K562 (cell line): ENCODE measurements around the gene DST. TPM values are rescaled to one million over a fixed set of nuclear protein-coding genes. Genes with fewer than 3 reads are reported as not detected.

Experiments
- ATAC-seq: fragments of 200-7000 bp; cut with Tn5 transposase; 3 replicates; pipeline ENCODE4 v1.9.1; 2020; ENCODE audit warnings: moderate library complexity
- BruUV-seq: library from RNA; stranded (reverse); fragments of 400-500 nt; replicated peaks from 2 replicates; lab custom pipeline; 2021; lab: Mats Ljungman, UMichigan
- CTCF ChIA-PET: fragments of 300-600 bp; formaldehyde crosslinking; extraction: SDS; loops from one replicate; lab custom pipeline; 2021; ENCODE audit warnings: low intra/inter-chr PET ratio; lab: Yijun Ruan, JAX
- POLR2A ChIA-PET: fragments of 300-600, 350-650 bp; sonication (Branson Sonifier 250); formaldehyde crosslinking; extraction: SDS; loops from one replicate; lab custom pipeline; 2021; ENCODE audit warnings: antibody characterized with exemption, inconsistent platforms; lab: Yijun Ruan, JAX
- DNase-seq, 4 experiments: peaks; one replicate each; pipeline versions ENCODE4 v3.0.0 to v3.0.0-alpha.2; 2011 to 2018; ENCODE audit warnings: low spot score in 3 of 4, mixed read lengths in 3 of 4; ENCODE audit errors: extremely low read depth in 1 of 4
- FAIRE-seq: peaks from 2 replicates; lab custom pipeline; 2011; peaks lifted over from hg19 to GRCh38; lab: Jason Lieb, UNC
- H2AFZ ChIP-seq: 2 replicates; pipeline ENCODE4 v1.6.0; 2011; ENCODE audit warnings: low read depth, low read length, control low read depth, inconsistent platforms
- H3K27ac ChIP-seq: fragments of 200-600 bp; 3 replicates; pipeline ENCODE4 v1.8.0; 2011; ENCODE audit warnings: low read depth, mild to moderate bottlenecking, control low read depth, inconsistent platforms, low read length, moderate library complexity, mixed read lengths; ENCODE audit errors: extremely low read depth
- H3K27me3 ChIP-seq, 2 experiments: fragments of 300-600 bp in 1 of 2; 2 replicates in 1 of 2; 3 replicates in 1 of 2; pipeline versions ENCODE4 v1.6.0 to v1.8.0; 2011; ENCODE audit warnings: inconsistent platforms in 2 of 2, low read length in 2 of 2, mild to moderate bottlenecking in 1 of 2, mixed read lengths in 1 of 2, moderate library complexity in 1 of 2; ENCODE audit not compliant: control insufficient read depth in 2 of 2, insufficient read depth in 2 of 2
- H3K36me3 ChIP-seq: fragments of 300-600 bp; 3 replicates; pipeline ENCODE4 v1.8.0; 2011; ENCODE audit warnings: mild to moderate bottlenecking, low read length, inconsistent platforms; ENCODE audit not compliant: control insufficient read depth, insufficient read depth
- H3K4me1 ChIP-seq, 2 experiments: fragments of 200-600 bp in 1 of 2; replicated peaks in 1 of 2; 2 replicates in 1 of 2; 3 replicates in 1 of 2; pipeline versions ENCODE4 v1.5.1 to v1.8.0; 2011; ENCODE audit warnings: inconsistent platforms in 2 of 2, low read length in 2 of 2, mild to moderate bottlenecking in 1 of 2, mixed read lengths in 1 of 2, moderate library complexity in 1 of 2; ENCODE audit not compliant: control insufficient read depth in 2 of 2, insufficient read depth in 2 of 2
- H3K4me2 ChIP-seq: 2 replicates; pipeline ENCODE4 v1.6.1; 2011; ENCODE audit warnings: low read length, control low read depth, inconsistent platforms, mixed read lengths; ENCODE audit not compliant: insufficient read depth
- H3K4me3 ChIP-seq: fragments of 200-600 bp; sonication (generic), shearing (Covaris generic); 2 replicates; pipeline ENCODE4 v1.5.1; 2016; ENCODE audit warnings: control low read depth, inconsistent platforms
- H3K79me2 ChIP-seq: fragments of 200-600 bp; 3 replicates; pipeline ENCODE4 v1.8.0; 2011; ENCODE audit warnings: low read length, inconsistent platforms; ENCODE audit not compliant: control insufficient read depth, insufficient read depth
- H3K9ac ChIP-seq, 2 experiments: 2 replicates each; pipeline versions ENCODE4 v1.6.0 to v1.6.1; 2011; ENCODE audit warnings: low read depth in 2 of 2, low read length in 2 of 2, control low read depth in 1 of 2, inconsistent platforms in 1 of 2, mild to moderate bottlenecking in 1 of 2, mixed read lengths in 1 of 2; ENCODE audit not compliant: insufficient read depth in 1 of 2
- H3K9me1 ChIP-seq: one replicate; pipeline ENCODE4 v1.6.0; 2011; ENCODE audit warnings: inconsistent platforms, mild to moderate bottlenecking, low read length, moderate library complexity; ENCODE audit not compliant: control insufficient read depth, insufficient read depth
- H3K9me3 ChIP-seq: replicated peaks from 2 replicates; pipeline ENCODE4 v1.5.1; 2011; ENCODE audit warnings: low read depth, low read length, inconsistent platforms; ENCODE audit not compliant: control insufficient read depth, insufficient read depth
- H4K20me1 ChIP-seq: replicated peaks from 2 replicates; pipeline ENCODE4 v1.6.1; 2011; ENCODE audit warnings: low read length, inconsistent platforms, mixed read lengths; ENCODE audit not compliant: control insufficient read depth, insufficient read depth
- GABPB1 ChIP-seq: sonication (generic); formaldehyde crosslinking; IDR thresholded peaks from 2 replicates; pipeline ENCODE4 v1.8.0; 2022; ENCODE audit warnings: mild to moderate bottlenecking, missing genetic modification reagents
- MEIS2 ChIP-seq: fragments of 450-650 bp; IDR thresholded peaks from 2 replicates; pipeline ENCODE4 v1.6.1; 2014; ENCODE audit warnings: mild to moderate bottlenecking; ENCODE audit not compliant: partially characterized antibody
- MTA1 ChIP-seq: fragments of 450-650 bp; IDR thresholded peaks from 2 replicates; pipeline ENCODE4 v1.6.1; 2017; ENCODE audit warnings: borderline replicate concordance
- WGBS: fragments of 100-300 bp; shearing (Covaris generic); methylation state at CpG from one replicate; pipeline ENCODE4 v1.1.6; 2016; ENCODE audit warnings: low coverage, mixed read lengths; ENCODE audit not compliant: insufficient coverage; ENCODE audit errors: missing lambda C conversion rate; 5-methylcytosine and 5-hydroxymethylcytosine counted together
- in situ Hi-C: fragments of 300-500 bp; cut with MboI; formaldehyde crosslinking; loops from 4 replicates; pipeline ENCODE4 v1.15.0; 2018; ENCODE audit warnings: inconsistent platforms, mixed read lengths
- intact Hi-C: fragments of 100-400 bp; cut with micrococcal nuclease; formaldehyde crosslinking; loops from 2 replicates; pipeline ENCODE4 v1.14.2; 2022
- polyA plus RNA-seq, 8 experiments: library from polyadenylated mRNA; depleted of rRNA in 4 of 8; stranded (reverse) in 5 of 8; unstranded in 3 of 8; fragments of >200 nt; fragmentation: Nextera tagmentation in 2 of 8; fragmentation: Illumina TruSeq in 1 of 8; extraction: Ambion mirVana in 2 of 8; extraction: Trizol in 1 of 8; gene quantifications; 2 replicates each; pipeline versions ENCODE4 v1.2.1 to v1.2.3, GENCODE V29; 2011 to 2014; ENCODE audit warnings: inconsistent platforms in 1 of 8, missing spikeins in 1 of 8
- total RNA-seq, 7 experiments: library from RNA; depleted of rRNA in 6 of 7; stranded (reverse); fragments of >200 nt in 6 of 7; fragmentation: Illumina TruSeq in 2 of 7; extraction: Trizol in 2 of 7; gene quantifications; 2 replicates each; pipeline versions ENCODE4 v1.2.1 to v1.2.3, GENCODE V29; 2011 to 2021; ENCODE audit warnings: low replicate concordance in 1 of 7
- TF ChIP-seq, protein P1 (sequence below): fragments of 450-650 bp; formaldehyde crosslinking; IDR thresholded peaks from 2 replicates; pipeline ENCODE4 v1.4.0; 2020; ENCODE audit warnings: mild to moderate bottlenecking, moderate library complexity

Gene DST
- total and polyA plus RNA-seq, 9 of the 15 experiments (the other 6 are each of a cell fraction or from before 2014, with no cell fraction given), result 5.2 to 21.9 (median 13.3) TPM

DNA sequence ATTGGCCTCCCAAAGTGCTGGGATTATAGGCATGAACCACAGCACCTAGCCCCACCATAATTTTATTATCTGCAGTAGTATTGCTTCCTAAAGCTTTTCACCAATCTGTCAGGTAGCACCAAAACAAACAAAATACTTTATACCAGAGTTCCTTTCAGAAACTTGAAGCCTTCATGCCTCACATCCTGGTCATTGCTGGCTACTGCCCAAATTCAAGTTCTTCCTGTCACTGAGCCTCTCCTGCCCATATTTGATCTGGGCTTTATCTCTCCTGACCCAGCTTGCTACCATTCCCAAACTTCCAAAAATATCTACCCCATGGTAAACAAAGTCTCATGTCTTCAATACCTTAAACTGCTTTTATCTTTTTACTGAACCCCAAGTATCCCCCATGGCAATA lies 34.9 kb upstream of the DST start (continued):
- TF ChIP-seq, protein P1, sequence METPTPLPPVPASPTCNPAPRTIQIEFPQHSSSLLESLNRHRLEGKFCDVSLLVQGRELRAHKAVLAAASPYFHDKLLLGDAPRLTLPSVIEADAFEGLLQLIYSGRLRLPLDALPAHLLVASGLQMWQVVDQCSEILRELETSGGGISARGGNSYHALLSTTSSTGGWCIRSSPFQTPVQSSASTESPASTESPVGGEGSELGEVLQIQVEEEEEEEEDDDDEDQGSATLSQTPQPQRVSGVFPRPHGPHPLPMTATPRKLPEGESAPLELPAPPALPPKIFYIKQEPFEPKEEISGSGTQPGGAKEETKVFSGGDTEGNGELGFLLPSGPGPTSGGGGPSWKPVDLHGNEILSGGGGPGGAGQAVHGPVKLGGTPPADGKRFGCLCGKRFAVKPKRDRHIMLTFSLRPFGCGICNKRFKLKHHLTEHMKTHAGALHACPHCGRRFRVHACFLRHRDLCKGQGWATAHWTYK (CRISPR knock-in tag), result no peak
- no peak for TF ChIP-seq GABPB1 (CRISPR knock-in tag)

DNA sequence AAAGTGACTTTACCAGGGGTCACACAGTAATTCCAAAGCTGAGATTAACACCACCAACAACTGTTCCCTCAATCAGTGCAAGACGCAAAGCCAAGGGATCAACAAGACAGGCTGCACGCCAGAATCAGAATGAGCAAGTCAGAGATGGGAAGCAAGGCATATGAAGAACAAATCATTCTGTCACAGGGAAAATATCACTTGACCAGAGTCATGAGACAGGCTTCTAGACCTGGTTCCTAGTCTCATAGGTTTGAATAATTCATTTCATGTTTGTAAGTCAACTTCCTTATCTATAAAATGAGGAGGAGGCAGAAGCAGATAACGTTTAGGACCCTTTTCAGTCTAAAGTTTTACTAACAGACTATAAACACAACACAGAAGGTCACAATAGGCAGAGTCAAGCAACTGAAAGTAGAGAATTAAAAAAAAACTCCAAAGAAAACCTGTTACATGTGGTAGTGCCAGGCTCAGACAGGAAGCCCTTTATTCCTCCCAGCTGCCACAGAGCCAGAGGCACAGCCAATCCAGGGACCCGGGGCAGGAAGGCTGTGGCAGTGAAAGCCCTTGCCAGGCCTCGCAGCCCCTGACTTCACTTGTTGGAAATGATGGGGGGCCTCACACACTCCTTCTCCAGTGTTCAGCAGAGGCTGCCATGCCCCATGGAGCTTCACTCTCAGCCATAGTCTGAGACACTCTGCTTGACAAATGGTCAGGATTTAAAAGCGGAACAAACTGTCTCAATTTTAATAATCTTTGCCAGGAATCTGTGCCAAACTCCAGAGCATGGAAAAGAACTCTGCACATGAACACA lies 29.2 kb upstream of the DST start:
- Histone ChIP-seq H3K36me3 (no peaks in the 10 kb centered on the region), H3K27me3 (no peaks in the 10 kb centered on the region), H2AFZ (no peak overlapping the region), H3K4me3 (no peak overlapping the region), H4K20me1 (no peaks in the 10 kb centered on the region), H3K79me2 (no peaks in the 10 kb centered on the region), H3K9ac (no peak overlapping the region), H3K4me2 (no peak overlapping the region), H3K9me3 (no peaks in the 10 kb centered on the region), H3K4me1 (no peaks in the 10 kb centered on the region), H3K9me1 (no peaks in the 10 kb centered on the region), H3K27ac (no peak overlapping the region)
- ChIA-PET POLR2A (no interaction called here), CTCF (no interaction called here)
- intact Hi-C loops (no loop called here), in situ Hi-C loops (no loop called here)
- no TSS peak for BruUV-seq
- WGBS, result 8% methylated on average over 6 of the region's 6 CpGs
- no peak for DNase-seq
- FAIRE-seq, result no peak
- no peak for ATAC-seq
- peak; percentile 56 for TF ChIP-seq MEIS2
- no peak for TF ChIP-seq MTA1
